ENCODE measurements around the gene ZBTB22.

GRCh38 chr6:33297406-33297955 lies 20.1 kb downstream of the ZBTB22 start:
- TF ChIP-seq, protein P1, sequence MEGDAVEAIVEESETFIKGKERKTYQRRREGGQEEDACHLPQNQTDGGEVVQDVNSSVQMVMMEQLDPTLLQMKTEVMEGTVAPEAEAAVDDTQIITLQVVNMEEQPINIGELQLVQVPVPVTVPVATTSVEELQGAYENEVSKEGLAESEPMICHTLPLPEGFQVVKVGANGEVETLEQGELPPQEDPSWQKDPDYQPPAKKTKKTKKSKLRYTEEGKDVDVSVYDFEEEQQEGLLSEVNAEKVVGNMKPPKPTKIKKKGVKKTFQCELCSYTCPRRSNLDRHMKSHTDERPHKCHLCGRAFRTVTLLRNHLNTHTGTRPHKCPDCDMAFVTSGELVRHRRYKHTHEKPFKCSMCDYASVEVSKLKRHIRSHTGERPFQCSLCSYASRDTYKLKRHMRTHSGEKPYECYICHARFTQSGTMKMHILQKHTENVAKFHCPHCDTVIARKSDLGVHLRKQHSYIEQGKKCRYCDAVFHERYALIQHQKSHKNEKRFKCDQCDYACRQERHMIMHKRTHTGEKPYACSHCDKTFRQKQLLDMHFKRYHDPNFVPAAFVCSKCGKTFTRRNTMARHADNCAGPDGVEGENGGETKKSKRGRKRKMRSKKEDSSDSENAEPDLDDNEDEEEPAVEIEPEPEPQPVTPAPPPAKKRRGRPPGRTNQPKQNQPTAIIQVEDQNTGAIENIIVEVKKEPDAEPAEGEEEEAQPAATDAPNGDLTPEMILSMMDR (IDR thresholded peaks at IDR 0.05) = no peak
- no peak for TF ChIP-seq ZFX (IDR thresholded peaks at IDR 0.05; ENCODE audit: borderline replicate concordance)

All from 22Rv1 (cell line).